Measurements from ENCODE around the gene PLRG1.

PLRG1 gene

DNA sequence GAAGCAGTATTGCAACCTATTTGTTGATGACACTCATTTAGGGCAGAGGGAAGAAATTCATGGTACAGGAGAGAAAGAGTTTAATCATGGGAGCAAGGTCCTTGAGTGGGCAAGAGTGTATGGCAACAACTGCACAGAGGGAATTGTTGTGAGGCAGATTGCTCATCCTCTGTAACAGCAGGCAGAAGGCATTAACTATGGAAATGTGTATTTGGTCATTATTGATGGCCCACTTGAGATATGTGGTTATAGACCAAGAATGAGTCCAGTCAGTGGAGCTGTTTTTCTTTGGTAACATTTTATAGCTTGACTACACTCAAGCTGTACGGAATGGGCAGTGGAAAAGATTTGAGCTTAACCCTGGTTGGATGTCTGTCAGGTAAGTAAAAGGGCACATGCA is 15.9 kb downstream of the PLRG1 start:
- no peaks in the 10 kb centered on the region for H3K27me3 ChIP-seq (ENCODE audit: insufficient read depth, low read depth, severe bottlenecking)
- DNase-seq = no peak
- TF ChIP-seq CTCF (IDR thresholded peaks at IDR 0.05; ENCODE audit: low read depth, low read length) = no peak
- no peak overlapping the region for H3K27ac ChIP-seq
- peaks cover 29% of the 10 kb centered on the region for H3K36me3 ChIP-seq
- H3K4me3 ChIP-seq (ENCODE audit: low read depth, low read length) = no peak overlapping the region
- H3K9me3 ChIP-seq (ENCODE audit: severe bottlenecking) = no peaks in the 10 kb centered on the region

DNA sequence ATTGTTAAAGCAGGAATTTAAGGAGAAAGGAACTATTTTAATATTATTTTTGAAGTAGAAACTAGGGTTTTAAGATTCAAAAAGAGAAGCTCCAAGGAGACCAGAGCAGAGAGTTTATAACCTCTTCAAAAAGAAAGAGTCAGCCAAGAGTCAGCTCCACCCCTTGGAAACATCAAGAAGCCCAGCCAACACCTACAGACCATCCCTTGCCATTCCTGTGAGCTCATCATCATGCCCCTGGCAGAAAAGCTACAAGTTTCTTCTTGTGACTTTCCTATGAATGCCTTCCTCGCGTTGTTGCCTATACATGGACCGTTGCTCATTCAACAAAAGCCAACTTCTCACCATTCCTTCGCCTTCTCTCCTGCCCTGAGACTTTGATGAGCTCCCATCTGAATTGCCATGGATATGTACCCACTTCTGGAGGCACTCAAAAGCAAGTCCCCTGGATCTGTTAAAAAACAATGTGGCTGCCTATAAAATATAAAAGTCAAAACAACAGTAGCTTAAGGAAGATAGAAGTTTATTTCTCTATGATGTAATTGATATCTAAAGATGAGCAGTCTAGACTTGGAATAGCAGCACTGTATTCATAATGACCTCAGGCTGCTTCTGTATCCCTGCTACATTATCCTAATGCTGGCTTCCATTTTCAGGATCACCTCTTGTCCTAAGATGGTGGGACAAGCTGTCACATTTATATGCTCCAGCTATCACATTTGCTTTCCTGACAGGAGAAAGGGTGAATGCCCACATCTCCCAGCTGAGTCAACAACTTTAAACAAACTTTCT is 20.3 kb downstream of the PLRG1 start:
- Histone ChIP-seq H3K27me3 (ENCODE audit: insufficient read depth, low read depth, severe bottlenecking) (peaks cover 12% of the 10 kb centered on the region), H3K27ac (no peak overlapping the region), H3K36me3 (no peaks in the 10 kb centered on the region), H3K4me3 (ENCODE audit: low read depth, low read length) (no peak overlapping the region), H3K9me3 (ENCODE audit: severe bottlenecking) (no peaks in the 10 kb centered on the region)
- DNase-seq = no peak
- no peak for TF ChIP-seq CTCF (IDR thresholded peaks at IDR 0.05; ENCODE audit: low read depth, low read length)

- TF ChIP-seq CTCF (IDR thresholded peaks at IDR 0.05; ENCODE audit: low read depth, low read length) = no peak
- DNase-seq = no peak
- Histone ChIP-seq H3K9me3 (ENCODE audit: severe bottlenecking) (no peaks in the 10 kb centered on the region), H3K36me3 (no peaks in the 10 kb centered on the region), H3K4me3 (ENCODE audit: low read depth, low read length) (no peak overlapping the region), H3K27me3 (ENCODE audit: insufficient read depth, low read depth, severe bottlenecking) (peaks cover 12% of the 10 kb centered on the region), H3K27ac (no peak overlapping the region)
Observed at GRCh38 chr4:154528869-154529268, 21.3 kb downstream of the PLRG1 start.

GRCh38 chr4:154527308-154527707 is 22.9 kb downstream of the PLRG1 start:
- no peak overlapping the region for H3K27ac ChIP-seq
- DNase-seq = no peak
- H3K4me3 ChIP-seq (ENCODE audit: low read depth, low read length) = no peak overlapping the region
- no peak for TF ChIP-seq CTCF (IDR thresholded peaks at IDR 0.05; ENCODE audit: low read depth, low read length)
- H3K27me3 ChIP-seq (ENCODE audit: insufficient read depth, low read depth, severe bottlenecking) = peaks cover 12% of the 10 kb centered on the region
- no peaks in the 10 kb centered on the region for H3K36me3 ChIP-seq
- no peaks in the 10 kb centered on the region for H3K9me3 ChIP-seq (ENCODE audit: severe bottlenecking)

DNA sequence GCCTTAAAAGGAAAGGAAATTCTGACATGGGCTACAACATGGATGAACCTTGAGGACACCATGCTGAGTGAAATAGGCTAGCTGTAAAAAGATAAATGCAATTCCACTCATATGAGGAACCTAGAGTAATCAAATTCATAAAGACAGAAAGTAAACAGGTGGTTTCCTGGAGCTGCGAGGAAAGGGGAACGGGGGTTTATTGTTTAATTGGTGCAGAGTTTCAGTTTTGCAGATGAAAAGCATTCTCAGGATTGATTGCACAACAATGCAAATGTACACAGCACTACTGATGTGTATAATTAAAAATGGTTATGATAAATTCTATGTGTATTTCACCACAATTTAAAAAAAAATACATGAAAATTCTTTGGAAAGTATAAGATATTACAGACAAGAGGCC is 24.0 kb downstream of the PLRG1 start:
- Histone ChIP-seq H3K27ac (no peak overlapping the region), H3K27me3 (ENCODE audit: insufficient read depth, low read depth, severe bottlenecking) (peaks cover 12% of the 10 kb centered on the region), H3K9me3 (ENCODE audit: severe bottlenecking) (no peaks in the 10 kb centered on the region), H3K4me3 (ENCODE audit: low read depth, low read length) (no peak overlapping the region), H3K36me3 (no peaks in the 10 kb centered on the region)
- no peak for DNase-seq
- TF ChIP-seq CTCF (IDR thresholded peaks at IDR 0.05; ENCODE audit: low read depth, low read length) = no peak

- no peak overlapping the region for H3K27ac ChIP-seq
- peaks cover 10% of the 10 kb centered on the region for H3K27me3 ChIP-seq (ENCODE audit: insufficient read depth, low read depth, severe bottlenecking)
- no peak overlapping the region for H3K4me3 ChIP-seq (ENCODE audit: low read depth, low read length)
- H3K9me3 ChIP-seq (ENCODE audit: severe bottlenecking) = no peaks in the 10 kb centered on the region
- no peaks in the 10 kb centered on the region for H3K36me3 ChIP-seq
- no peak for DNase-seq
- TF ChIP-seq CTCF (IDR thresholded peaks at IDR 0.05; ENCODE audit: low read depth, low read length) = no peak
Observed at GRCh38 chr4:154521607-154522006, 28.6 kb downstream of the PLRG1 start.
